Measurements from ENCODE around the gene ATP5PB.

- no peak for TF ChIP-seq CTCF (IDR thresholded peaks at IDR 0.05; ENCODE audit: low read depth, low read length)
- TF ChIP-seq POLR2A (IDR thresholded peaks at IDR 0.05; ENCODE audit: extremely low read depth, insufficient read length), result no peak
- no peak for TF ChIP-seq MAX (IDR thresholded peaks at IDR 0.05; ENCODE audit: low read depth, low read length)
Measured at GRCh38 chr1:111504097-111504496, 54.8 kb downstream of the ATP5PB start.

Data from NB4 (cell line).